Measurements from ENCODE around the gene SLBP.

SLBP gene

DNA sequence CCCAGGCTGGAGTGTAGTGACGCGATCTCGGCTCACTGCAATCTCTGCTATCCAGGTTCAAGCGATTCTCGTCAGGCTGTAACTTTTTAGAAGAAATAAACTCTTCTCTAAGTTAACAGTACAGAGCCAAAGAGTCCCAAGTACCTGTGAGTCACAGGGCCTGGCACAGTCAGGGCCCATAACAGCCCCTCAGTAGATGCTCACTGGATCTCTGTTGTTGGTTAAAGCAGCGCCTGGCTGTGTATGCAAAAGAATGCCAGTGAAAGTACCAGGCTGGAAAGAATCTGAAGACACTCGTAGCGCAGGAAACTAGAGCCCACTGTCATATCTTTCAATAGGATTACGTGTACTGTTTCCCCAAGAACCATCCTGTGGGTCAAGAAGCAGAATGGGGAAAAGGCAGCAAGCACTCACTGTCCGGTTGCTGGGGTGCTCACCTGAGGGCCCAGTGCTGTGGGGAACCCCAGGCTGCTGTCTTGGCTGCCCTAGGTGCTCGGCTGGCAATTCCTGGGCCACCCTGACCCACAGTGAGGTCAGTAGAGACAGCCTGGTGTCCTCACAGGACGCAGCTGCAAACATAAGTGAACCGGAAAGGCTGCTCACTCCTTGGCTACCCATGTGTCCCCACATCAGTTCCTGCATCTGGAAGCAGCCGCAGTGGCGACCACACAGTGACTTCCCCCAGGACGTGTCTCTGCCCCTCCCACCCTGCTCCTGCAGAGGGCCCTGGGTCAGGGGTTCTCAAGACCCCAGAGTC, 3.1 kb upstream of the SLBP start:
- TF ChIP-seq, protein P1, sequence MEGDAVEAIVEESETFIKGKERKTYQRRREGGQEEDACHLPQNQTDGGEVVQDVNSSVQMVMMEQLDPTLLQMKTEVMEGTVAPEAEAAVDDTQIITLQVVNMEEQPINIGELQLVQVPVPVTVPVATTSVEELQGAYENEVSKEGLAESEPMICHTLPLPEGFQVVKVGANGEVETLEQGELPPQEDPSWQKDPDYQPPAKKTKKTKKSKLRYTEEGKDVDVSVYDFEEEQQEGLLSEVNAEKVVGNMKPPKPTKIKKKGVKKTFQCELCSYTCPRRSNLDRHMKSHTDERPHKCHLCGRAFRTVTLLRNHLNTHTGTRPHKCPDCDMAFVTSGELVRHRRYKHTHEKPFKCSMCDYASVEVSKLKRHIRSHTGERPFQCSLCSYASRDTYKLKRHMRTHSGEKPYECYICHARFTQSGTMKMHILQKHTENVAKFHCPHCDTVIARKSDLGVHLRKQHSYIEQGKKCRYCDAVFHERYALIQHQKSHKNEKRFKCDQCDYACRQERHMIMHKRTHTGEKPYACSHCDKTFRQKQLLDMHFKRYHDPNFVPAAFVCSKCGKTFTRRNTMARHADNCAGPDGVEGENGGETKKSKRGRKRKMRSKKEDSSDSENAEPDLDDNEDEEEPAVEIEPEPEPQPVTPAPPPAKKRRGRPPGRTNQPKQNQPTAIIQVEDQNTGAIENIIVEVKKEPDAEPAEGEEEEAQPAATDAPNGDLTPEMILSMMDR (IDR thresholded peaks at IDR 0.05; ENCODE audit: borderline replicate concordance, insufficient read depth, low read depth, low read length) = no peak
- peak overlapping the region; percentile 90 for H3K4me3 ChIP-seq (ENCODE audit: low read depth, low read length)

- TF ChIP-seq, protein P1 (IDR thresholded peaks at IDR 0.05; ENCODE audit: borderline replicate concordance, insufficient read depth, low read depth, low read length) = no peak
- peak overlapping the region; percentile 90 for H3K4me3 ChIP-seq (ENCODE audit: low read depth, low read length)
These were observed 2.3 kb upstream of the SLBP start for GRCh38 chr4:1714303-1715001.

DNA sequence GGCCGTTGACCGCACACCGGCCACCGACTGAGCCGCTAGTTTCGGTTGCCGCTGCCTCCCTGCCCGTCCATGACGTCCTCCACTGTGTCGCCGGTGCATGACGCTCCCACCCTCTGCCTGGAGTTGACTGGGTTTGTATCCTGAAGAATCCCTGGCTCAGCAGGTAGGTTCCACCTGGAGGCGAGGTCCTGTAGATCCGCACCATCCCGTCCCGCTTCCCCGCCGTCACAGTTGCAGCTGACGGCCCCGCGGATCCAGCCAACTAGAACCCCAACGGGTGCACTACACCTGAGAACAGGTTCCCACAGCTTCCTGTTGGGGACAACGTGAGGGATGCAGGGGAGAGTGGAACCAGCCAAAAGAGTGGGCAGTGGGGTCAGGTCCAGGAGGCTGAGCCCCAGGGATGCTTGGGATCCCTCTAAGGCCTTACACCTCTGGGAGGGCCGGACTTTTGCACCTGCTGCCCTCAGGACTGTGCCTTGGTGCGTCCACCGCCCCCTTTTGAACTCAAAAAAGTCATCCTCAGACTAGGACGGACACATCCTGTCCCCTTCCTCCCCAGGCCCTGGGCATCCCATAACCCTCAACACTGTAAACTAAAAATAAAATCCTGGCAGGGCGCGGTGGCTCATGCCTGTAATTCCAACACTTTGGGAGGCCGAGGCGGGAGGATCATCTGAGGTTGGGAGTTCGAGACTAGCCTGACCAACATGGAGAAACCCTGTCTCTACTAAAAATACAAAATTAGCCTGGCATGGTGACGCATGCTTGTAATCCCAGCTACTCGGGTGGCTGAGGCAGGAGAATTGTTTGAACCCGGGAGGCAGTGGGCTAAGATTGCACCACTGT, 1.1 kb upstream of the SLBP start:
- peak overlapping the region; percentile 90 for H3K4me3 ChIP-seq (ENCODE audit: low read depth, low read length)
- TF ChIP-seq, protein P1 (IDR thresholded peaks at IDR 0.05; ENCODE audit: borderline replicate concordance, insufficient read depth, low read depth, low read length) = no peak

- TF ChIP-seq, protein P1 (IDR thresholded peaks at IDR 0.05; ENCODE audit: borderline replicate concordance, insufficient read depth, low read depth, low read length) = no peak
- H3K4me3 ChIP-seq (ENCODE audit: low read depth, low read length) = peak overlapping the region; percentile 90
These were observed 426 bp downstream of the SLBP start for GRCh38 chr4:1711571-1712215.

- TF ChIP-seq, protein P1 (IDR thresholded peaks at IDR 0.05; ENCODE audit: borderline replicate concordance, insufficient read depth, low read depth, low read length) = no peak
- peak overlapping the region; percentile 90 for H3K4me3 ChIP-seq (ENCODE audit: low read depth, low read length)
These were observed 1.0 kb downstream of the SLBP start for GRCh38 chr4:1711055-1711570.

DNA sequence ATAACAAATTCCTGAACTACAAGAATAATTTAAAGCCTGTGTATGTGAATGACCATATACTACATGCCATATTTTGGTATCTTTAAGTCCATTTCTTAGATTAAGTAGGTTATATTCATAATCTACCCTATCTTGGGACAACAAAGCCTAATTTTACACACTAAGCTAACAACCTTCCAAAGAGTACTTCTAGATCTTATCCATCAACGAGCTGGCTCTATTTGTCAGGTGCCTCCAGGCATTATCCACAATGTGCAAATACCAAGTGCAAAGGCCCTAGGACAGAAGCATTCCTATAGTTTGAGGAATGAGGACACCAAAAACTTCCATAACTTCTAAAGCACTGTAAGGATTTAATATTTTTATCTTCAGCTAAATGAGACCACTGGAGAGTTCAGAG, 3.5 kb downstream of the SLBP start:
- no peak overlapping the region for H3K4me3 ChIP-seq (ENCODE audit: low read depth, low read length)
- TF ChIP-seq, protein P1 (IDR thresholded peaks at IDR 0.05; ENCODE audit: borderline replicate concordance, insufficient read depth, low read depth, low read length) = no peak

Data from GM12875 (cell line).